Measurements from ENCODE around the gene OR2C3. TPM values are rescaled to one million over a fixed set of nuclear protein-coding genes. Genes with fewer than 3 reads are reported as not detected.

The OR2C3 gene
- total RNA-seq, 2 experiments from 2014 or later = 0.02 TPM; not detected in 1

GRCh38 chr1:247548769-247549182 lies 12.5 kb upstream of the OR2C3 start, which contains the start of gene GCSAML:
TSS of gene GCSAML (plus strand) at chr1:247549134. CDS start at chr1:247549192, 58 bp downstream.
- H3K27me3 Mint-ChIP-seq = peaks cover 14% of the 10 kb centered on the region
- H3K4me1 Mint-ChIP-seq (ENCODE audit: low read depth) = peaks cover 13% of the 10 kb centered on the region
- ChIA-PET CTCF (no interaction called here), POLR2A (no interaction called here)
- intact Hi-C loops (cut with micrococcal nuclease) = no loop called here
- ATAC-seq = peak; percentile 47
- no peaks in the 10 kb centered on the region for H3K9me3 Mint-ChIP-seq
- H3K4me3 Mint-ChIP-seq = no peak within 1 kb of the TSS
- no peak within 1 kb of the TSS for H3K27ac Mint-ChIP-seq
- DNase-seq = peak; percentile 19
- TF ChIP-seq CTCF (IDR thresholded peaks at IDR 0.05) = no peak
- H3K36me3 Mint-ChIP-seq (ENCODE audit: low read depth) = no peaks in the 10 kb centered on the region

- intact Hi-C loops (cut with micrococcal nuclease) = no loop called here
- DNase-seq (peak; percentile 12), ATAC-seq (no peak)
- H3K4me1 Mint-ChIP-seq (ENCODE audit: low read depth) = peaks cover 13% of the 10 kb centered on the region
- H3K27me3 Mint-ChIP-seq = peaks cover 14% of the 10 kb centered on the region
- POLR2A ChIA-PET = no interaction called here
- H3K36me3 Mint-ChIP-seq (ENCODE audit: low read depth) = no peaks in the 10 kb centered on the region
- no peak overlapping the region for H3K27ac Mint-ChIP-seq
- CTCF ChIA-PET = no interaction called here
- H3K4me3 Mint-ChIP-seq = no peak overlapping the region
- H3K9me3 Mint-ChIP-seq = no peaks in the 10 kb centered on the region
- TF ChIP-seq CTCF (IDR thresholded peaks at IDR 0.05) = no peak
Measured at GRCh38 chr1:247548092-247548491, 11.9 kb upstream of the OR2C3 start.

GRCh38 chr1:247542811-247543210 lies 6.6 kb upstream of the OR2C3 start:
- DNase-seq = no peak
- Mint-ChIP-seq H3K4me1 (ENCODE audit: low read depth) (peaks cover 3% of the 10 kb centered on the region), H3K27me3 (peaks cover 8% of the 10 kb centered on the region), H3K36me3 (ENCODE audit: low read depth) (no peaks in the 10 kb centered on the region), H3K9me3 (no peaks in the 10 kb centered on the region), H3K4me3 (no peak overlapping the region), H3K27ac (no peak overlapping the region)
- ChIA-PET POLR2A (no interaction called here), CTCF (no interaction called here)
- TF ChIP-seq CTCF (IDR thresholded peaks at IDR 0.05) = no peak
- ATAC-seq = no peak
- intact Hi-C loops (cut with micrococcal nuclease) = no loop called here

- DNase-seq (no peak), ATAC-seq (no peak)
- no peaks in the 10 kb centered on the region for H3K36me3 Mint-ChIP-seq (ENCODE audit: low read depth)
- TF ChIP-seq CTCF (IDR thresholded peaks at IDR 0.05) = no peak
- intact Hi-C loops (cut with micrococcal nuclease) = no loop called here
- peaks cover 3% of the 10 kb centered on the region for H3K4me1 Mint-ChIP-seq (ENCODE audit: low read depth)
- no peak overlapping the region for H3K27ac Mint-ChIP-seq
- no peak overlapping the region for H3K4me3 Mint-ChIP-seq
- no peaks in the 10 kb centered on the region for H3K9me3 Mint-ChIP-seq
- ChIA-PET POLR2A (no interaction called here), CTCF (interaction anchor here (1.4 kb wide), 1 partner anchor 9 kb away, joined by 4 read pairs; no protein-coding TSS in a partner anchor)
- H3K27me3 Mint-ChIP-seq = peaks cover 6% of the 10 kb centered on the region
Measured at GRCh38 chr1:247540581-247540980, 4.3 kb upstream of the OR2C3 start.

- no peak for TF ChIP-seq CTCF (IDR thresholded peaks at IDR 0.05)
- H3K36me3 Mint-ChIP-seq (ENCODE audit: low read depth) = no peaks in the 10 kb centered on the region
- no peak overlapping the region for H3K27ac Mint-ChIP-seq
- H3K4me1 Mint-ChIP-seq (ENCODE audit: low read depth) = peaks cover 3% of the 10 kb centered on the region
- peaks cover 6% of the 10 kb centered on the region for H3K27me3 Mint-ChIP-seq
- no peak overlapping the region for H3K4me3 Mint-ChIP-seq
- no peak for ATAC-seq
- DNase-seq = no peak
- intact Hi-C loops (cut with micrococcal nuclease) = no loop called here
- ChIA-PET POLR2A (no interaction called here), CTCF (no interaction called here)
- H3K9me3 Mint-ChIP-seq = no peaks in the 10 kb centered on the region
Measured at GRCh38 chr1:247539215-247539614, 3.0 kb upstream of the OR2C3 start.

All from activated CD8-positive, alpha-beta T cell treated with anti-CD3 and anti-CD28 coated beads for 36 hours (primary cell).